Measurements from ENCODE around the gene ID2.

DNA sequence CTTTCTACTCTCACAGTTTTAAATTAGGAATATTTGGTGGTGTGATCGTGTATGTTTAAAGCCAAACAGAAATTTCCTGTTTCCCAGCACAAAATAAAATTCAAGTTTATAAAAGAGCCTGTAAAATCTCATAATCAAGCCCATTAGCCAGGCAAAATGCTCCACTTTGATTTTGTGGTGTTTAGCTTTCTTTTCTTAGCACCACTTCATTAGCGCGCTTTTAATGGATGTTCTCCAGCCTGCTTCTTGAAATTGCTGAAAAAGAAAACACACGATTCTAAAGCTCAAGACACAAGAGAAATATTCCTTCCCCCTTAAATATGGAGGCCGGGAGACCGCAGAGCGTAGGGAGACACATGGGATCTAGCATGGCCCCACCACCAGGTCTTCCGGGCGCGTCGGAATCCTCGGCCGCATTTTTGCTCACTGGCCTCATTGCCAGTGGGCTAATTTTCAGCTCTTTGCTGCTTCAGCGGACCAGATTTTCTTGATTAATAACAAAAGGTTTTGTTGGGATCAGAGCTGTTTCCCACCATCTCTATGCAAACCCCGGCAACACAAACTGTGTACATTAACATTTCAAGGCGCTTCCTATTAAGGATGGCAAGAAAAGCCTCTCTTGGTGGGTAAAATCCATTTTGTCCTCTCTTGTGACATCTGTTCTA lies 40.4 kb upstream of the ID2 start:
- TF ChIP-seq, protein P1, sequence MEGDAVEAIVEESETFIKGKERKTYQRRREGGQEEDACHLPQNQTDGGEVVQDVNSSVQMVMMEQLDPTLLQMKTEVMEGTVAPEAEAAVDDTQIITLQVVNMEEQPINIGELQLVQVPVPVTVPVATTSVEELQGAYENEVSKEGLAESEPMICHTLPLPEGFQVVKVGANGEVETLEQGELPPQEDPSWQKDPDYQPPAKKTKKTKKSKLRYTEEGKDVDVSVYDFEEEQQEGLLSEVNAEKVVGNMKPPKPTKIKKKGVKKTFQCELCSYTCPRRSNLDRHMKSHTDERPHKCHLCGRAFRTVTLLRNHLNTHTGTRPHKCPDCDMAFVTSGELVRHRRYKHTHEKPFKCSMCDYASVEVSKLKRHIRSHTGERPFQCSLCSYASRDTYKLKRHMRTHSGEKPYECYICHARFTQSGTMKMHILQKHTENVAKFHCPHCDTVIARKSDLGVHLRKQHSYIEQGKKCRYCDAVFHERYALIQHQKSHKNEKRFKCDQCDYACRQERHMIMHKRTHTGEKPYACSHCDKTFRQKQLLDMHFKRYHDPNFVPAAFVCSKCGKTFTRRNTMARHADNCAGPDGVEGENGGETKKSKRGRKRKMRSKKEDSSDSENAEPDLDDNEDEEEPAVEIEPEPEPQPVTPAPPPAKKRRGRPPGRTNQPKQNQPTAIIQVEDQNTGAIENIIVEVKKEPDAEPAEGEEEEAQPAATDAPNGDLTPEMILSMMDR (IDR thresholded peaks at IDR 0.05): no peak
- no peak for TF ChIP-seq POLR2A (IDR thresholded peaks at IDR 0.05)
